Panc1 (cell line): ENCODE data around the gene SRXN1. TPM values are rescaled to one million over a fixed set of nuclear protein-coding genes. Genes with fewer than 3 reads are reported as not detected.

Experiments used
- ATAC-seq: fragments of 200-7000 bp; cut with Tn5 transposase; 2 replicates; pipeline ENCODE4 v1.9.1; 2020; ENCODE audit warnings: mild to moderate bottlenecking, moderate library complexity
- BruUV-seq: library from RNA; stranded (reverse); fragments of 400-500 nt; replicated peaks from 2 replicates; lab custom pipeline; 2021; lab: Mats Ljungman, UMichigan
- CTCF ChIA-PET: fragments of 300-600 bp; sonication (Branson Sonifier 250); formaldehyde crosslinking; loops from one replicate; lab custom pipeline; 2022; ENCODE audit warnings: antibody characterized with exemption; lab: Charles Lee
- POLR2A ChIA-PET: fragments of 300-600 bp; sonication (Branson Sonifier 250); formaldehyde crosslinking; loops from one replicate; lab custom pipeline; 2022; ENCODE audit warnings: antibody characterized with exemption; lab: Charles Lee
- DNase-seq: peaks from one replicate; pipeline ENCODE4 v3.0.0-alpha.2; 2010; ENCODE audit warnings: low read depth, low spot score
- H3K27ac ChIP-seq: 2 replicates; pipeline ENCODE4 v1.5.1; 2011; ENCODE audit warnings: mild to moderate bottlenecking, low read length, inconsistent platforms
- H3K27me3 ChIP-seq: fragments of 200-500 bp; sonication (Bioruptor generic); 2 replicates; pipeline ENCODE4 v1.6.0; 2014; ENCODE audit warnings: low read length, inconsistent platforms; ENCODE audit not compliant: control insufficient read depth, insufficient read depth
- H3K36me3 ChIP-seq: fragments of 200-500 bp; sonication (Bioruptor generic); 2 replicates; pipeline ENCODE4 v1.5.1; 2014; ENCODE audit warnings: inconsistent platforms, mild to moderate bottlenecking, low read length, moderate library complexity; ENCODE audit not compliant: control insufficient read depth, insufficient read depth
- H3K4me1 ChIP-seq: 2 replicates; pipeline ENCODE4 v1.5.1; 2011; ENCODE audit warnings: inconsistent platforms, mild to moderate bottlenecking, low read length, moderate library complexity; ENCODE audit not compliant: control insufficient read depth, insufficient read depth
- H3K4me3 ChIP-seq, 2 experiments: 2 replicates each; pipeline ENCODE4 v1.5.1; 2011 to 2012; ENCODE audit warnings: low read depth in 2 of 2, low read length in 2 of 2, mild to moderate bottlenecking in 2 of 2, inconsistent platforms in 1 of 2, moderate library complexity in 1 of 2
- H3K9me3 ChIP-seq: fragments of 200-500 bp; sonication (Bioruptor generic); 2 replicates; pipeline ENCODE4 v1.5.1; 2014; ENCODE audit warnings: low read depth, mild to moderate bottlenecking, inconsistent platforms, low read length, moderate library complexity; ENCODE audit not compliant: control insufficient read depth, insufficient read depth
- POLR2AphosphoS5 ChIP-seq: IDR thresholded peaks from 2 replicates; pipeline ENCODE4 v1.6.1; 2012; ENCODE audit warnings: mild to moderate bottlenecking, low read depth, low read length, moderate library complexity
- SIN3A ChIP-seq: IDR thresholded peaks from 2 replicates; pipeline ENCODE4 v1.6.1; 2012; ENCODE audit warnings: low read depth, mild to moderate bottlenecking, low read length, moderate library complexity, borderline replicate concordance; ENCODE audit not compliant: insufficient read depth
- TCF7L2 ChIP-seq: IDR thresholded peaks from 2 replicates; pipeline ENCODE4 v1.6.1; 2011; ENCODE audit warnings: mild to moderate bottlenecking, low read depth, low read length, inconsistent platforms
- in situ Hi-C: cut with HindIII; loops from 2 replicates; pipeline ENCODE4 v1.10.0; 2016; ENCODE audit warnings: low sequenced_read_pairs, low pct_unique_long_range_greater_than_20kb
- intact Hi-C: fragments of 100-400 bp; cut with micrococcal nuclease; formaldehyde crosslinking; loops from one replicate; pipeline ENCODE4 v1.10.0; 2022; ENCODE audit not compliant: unreplicated experiment
- total RNA-seq: library from RNA; stranded (reverse); gene quantifications from one replicate; pipeline ENCODE4 v1.2.1, GENCODE V29; 2021; ENCODE audit not compliant: unreplicated experiment
- TF ChIP-seq, protein P1 (sequence below), 2 experiments: IDR thresholded peaks; 2 replicates each; pipeline ENCODE4 v1.6.1; 2011 to 2012; ENCODE audit warnings: low read depth in 2 of 2, control low read depth in 1 of 2, low read length in 1 of 2, mild to moderate bottlenecking in 1 of 2, moderate library complexity in 1 of 2; ENCODE audit not compliant: insufficient read depth in 1 of 2
- TF ChIP-seq, protein P2 (sequence below): fragments of 450-650 bp; IDR thresholded peaks from 2 replicates; pipeline ENCODE4 v1.5.1; 2017; ENCODE audit warnings: mild to moderate bottlenecking

Gene SRXN1
- total RNA-seq, 1 experiment from 2014 or later, result 34.5 TPM

DNA sequence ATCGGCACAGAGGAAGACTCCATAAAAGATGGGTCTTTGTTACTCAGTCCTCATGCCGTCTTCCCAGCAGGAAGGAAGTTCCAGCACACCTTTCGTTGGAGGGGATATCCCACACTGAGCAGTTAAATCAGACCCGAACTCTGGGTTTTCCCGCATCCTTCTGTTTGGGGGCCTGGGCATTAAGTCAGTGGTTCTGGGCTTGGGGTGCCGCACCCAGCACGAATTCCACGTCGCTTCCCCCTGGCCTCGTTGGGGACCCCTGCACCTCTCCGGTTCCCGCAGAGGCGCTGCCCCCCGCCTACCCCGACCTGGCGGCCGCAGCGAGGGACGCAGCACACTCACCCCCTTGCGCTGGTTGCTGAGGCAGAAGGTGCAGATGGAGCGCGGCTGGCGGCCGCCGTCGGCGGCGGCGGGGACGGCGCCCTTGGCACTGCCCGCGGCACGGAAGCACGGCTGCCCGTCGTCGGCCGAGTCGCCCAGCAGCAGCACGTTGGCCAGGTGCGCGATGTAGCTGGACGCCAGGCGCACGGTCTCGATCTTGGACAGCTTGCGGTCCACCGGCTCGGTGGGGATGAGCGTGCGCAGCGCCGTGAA, 43.5 kb downstream of the SRXN1 start:
- no peaks in the 10 kb centered on the region for H3K4me1 ChIP-seq
- TF ChIP-seq TCF7L2, result no peak
- no peak for TF ChIP-seq POLR2AphosphoS5
- TF ChIP-seq, protein P1, sequence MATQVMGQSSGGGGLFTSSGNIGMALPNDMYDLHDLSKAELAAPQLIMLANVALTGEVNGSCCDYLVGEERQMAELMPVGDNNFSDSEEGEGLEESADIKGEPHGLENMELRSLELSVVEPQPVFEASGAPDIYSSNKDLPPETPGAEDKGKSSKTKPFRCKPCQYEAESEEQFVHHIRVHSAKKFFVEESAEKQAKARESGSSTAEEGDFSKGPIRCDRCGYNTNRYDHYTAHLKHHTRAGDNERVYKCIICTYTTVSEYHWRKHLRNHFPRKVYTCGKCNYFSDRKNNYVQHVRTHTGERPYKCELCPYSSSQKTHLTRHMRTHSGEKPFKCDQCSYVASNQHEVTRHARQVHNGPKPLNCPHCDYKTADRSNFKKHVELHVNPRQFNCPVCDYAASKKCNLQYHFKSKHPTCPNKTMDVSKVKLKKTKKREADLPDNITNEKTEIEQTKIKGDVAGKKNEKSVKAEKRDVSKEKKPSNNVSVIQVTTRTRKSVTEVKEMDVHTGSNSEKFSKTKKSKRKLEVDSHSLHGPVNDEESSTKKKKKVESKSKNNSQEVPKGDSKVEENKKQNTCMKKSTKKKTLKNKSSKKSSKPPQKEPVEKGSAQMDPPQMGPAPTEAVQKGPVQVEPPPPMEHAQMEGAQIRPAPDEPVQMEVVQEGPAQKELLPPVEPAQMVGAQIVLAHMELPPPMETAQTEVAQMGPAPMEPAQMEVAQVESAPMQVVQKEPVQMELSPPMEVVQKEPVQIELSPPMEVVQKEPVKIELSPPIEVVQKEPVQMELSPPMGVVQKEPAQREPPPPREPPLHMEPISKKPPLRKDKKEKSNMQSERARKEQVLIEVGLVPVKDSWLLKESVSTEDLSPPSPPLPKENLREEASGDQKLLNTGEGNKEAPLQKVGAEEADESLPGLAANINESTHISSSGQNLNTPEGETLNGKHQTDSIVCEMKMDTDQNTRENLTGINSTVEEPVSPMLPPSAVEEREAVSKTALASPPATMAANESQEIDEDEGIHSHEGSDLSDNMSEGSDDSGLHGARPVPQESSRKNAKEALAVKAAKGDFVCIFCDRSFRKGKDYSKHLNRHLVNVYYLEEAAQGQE (IDR thresholded peaks at IDR 0.05; ENCODE audit: insufficient read depth in 1 of 2, low read depth in 2 of 2, low read length in 1 of 2), result no peak
- TF ChIP-seq, protein P2, sequence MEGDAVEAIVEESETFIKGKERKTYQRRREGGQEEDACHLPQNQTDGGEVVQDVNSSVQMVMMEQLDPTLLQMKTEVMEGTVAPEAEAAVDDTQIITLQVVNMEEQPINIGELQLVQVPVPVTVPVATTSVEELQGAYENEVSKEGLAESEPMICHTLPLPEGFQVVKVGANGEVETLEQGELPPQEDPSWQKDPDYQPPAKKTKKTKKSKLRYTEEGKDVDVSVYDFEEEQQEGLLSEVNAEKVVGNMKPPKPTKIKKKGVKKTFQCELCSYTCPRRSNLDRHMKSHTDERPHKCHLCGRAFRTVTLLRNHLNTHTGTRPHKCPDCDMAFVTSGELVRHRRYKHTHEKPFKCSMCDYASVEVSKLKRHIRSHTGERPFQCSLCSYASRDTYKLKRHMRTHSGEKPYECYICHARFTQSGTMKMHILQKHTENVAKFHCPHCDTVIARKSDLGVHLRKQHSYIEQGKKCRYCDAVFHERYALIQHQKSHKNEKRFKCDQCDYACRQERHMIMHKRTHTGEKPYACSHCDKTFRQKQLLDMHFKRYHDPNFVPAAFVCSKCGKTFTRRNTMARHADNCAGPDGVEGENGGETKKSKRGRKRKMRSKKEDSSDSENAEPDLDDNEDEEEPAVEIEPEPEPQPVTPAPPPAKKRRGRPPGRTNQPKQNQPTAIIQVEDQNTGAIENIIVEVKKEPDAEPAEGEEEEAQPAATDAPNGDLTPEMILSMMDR, result no peak
- no peak for TF ChIP-seq SIN3A
- intact Hi-C loops, result no loop called here
- DNase-seq (no peak), ATAC-seq (no peak)
- in situ Hi-C loops, result no loop called here
- BruUV-seq, result no TSS peak
- no peaks in the 10 kb centered on the region for H3K27me3 ChIP-seq
- ChIA-PET POLR2A (no interaction called here), CTCF (no interaction called here)
- no peaks in the 10 kb centered on the region for H3K9me3 ChIP-seq
- no peak overlapping the region for H3K27ac ChIP-seq
- no peak overlapping the region for H3K4me3 ChIP-seq
- H3K36me3 ChIP-seq, result no peaks in the 10 kb centered on the region

DNA sequence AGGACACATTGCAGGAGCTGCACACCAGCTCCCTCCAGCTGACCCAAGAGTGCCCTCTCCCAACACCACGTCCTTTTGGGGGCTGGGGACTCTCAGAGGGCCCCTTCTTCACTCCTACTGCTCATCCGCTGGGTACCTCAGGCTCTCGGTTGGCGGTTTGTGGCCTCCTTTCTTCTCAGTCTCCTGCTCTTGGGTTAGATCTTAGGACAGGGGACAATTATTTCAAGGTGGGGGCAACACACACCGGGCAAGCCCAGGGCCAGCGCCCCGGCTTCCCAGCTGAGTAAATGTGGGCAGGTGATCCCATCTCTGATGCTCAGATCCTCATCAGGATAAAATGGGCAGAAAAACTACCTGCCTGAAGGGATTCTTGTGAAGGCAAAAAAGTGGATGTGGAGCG, 44.0 kb downstream of the SRXN1 start:
- TF ChIP-seq TCF7L2, result no peak
- Histone ChIP-seq H3K27me3 (no peaks in the 10 kb centered on the region), H3K4me1 (no peaks in the 10 kb centered on the region), H3K4me3 (no peak overlapping the region), H3K27ac (no peak overlapping the region), H3K36me3 (no peaks in the 10 kb centered on the region), H3K9me3 (no peaks in the 10 kb centered on the region)
- ChIA-PET POLR2A (no interaction called here), CTCF (no interaction called here)
- no peak for DNase-seq
- intact Hi-C loops, result no loop called here
- no peak for ATAC-seq
- BruUV-seq, result no TSS peak
- in situ Hi-C loops, result no loop called here

DNA sequence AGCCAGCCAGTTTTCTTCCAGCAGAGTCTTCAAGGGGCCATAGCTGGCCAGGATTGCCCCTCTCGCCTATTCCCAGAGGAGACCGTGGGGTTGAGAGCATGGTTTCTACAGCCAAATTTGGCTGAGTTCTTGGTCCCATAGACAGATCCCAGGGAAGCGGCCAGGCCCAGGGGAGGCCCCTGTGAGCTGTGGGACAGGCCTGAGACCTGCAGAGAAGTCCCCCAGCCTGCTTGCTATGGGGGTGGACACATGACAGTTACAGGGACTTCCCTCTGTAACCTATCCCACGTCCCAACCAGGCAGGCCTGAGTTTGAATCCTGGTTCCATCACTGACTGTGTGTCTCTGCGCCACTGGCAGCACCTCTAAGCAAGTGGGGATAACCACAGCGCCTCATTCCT, 45.5 kb downstream of the SRXN1 start:
- in situ Hi-C loops, result no loop called here
- DNase-seq (no peak), ATAC-seq (peak; percentile 33)
- no TSS peak for BruUV-seq
- no peaks in the 10 kb centered on the region for H3K4me1 ChIP-seq
- no peak overlapping the region for H3K4me3 ChIP-seq
- H3K27ac ChIP-seq, result no peak overlapping the region
- POLR2A ChIA-PET, result interaction anchor here (0.6 kb wide), 1 partner anchor 37 kb away, joined by 4 read pairs; no protein-coding TSS in a partner anchor
- H3K27me3 ChIP-seq, result no peaks in the 10 kb centered on the region
- H3K36me3 ChIP-seq, result no peaks in the 10 kb centered on the region
- no peak for TF ChIP-seq SIN3A
- TF ChIP-seq, protein P1 (IDR thresholded peaks at IDR 0.05; ENCODE audit: insufficient read depth in 1 of 2, low read depth in 2 of 2, low read length in 1 of 2), result no peak
- TF ChIP-seq POLR2AphosphoS5, result no peak
- TF ChIP-seq, protein P2, result no peak
- no peak for TF ChIP-seq TCF7L2
- no peaks in the 10 kb centered on the region for H3K9me3 ChIP-seq
- CTCF ChIA-PET, result no interaction called here
- intact Hi-C loops, result no loop called here
